Lower leg skin (tissue), 4 donors: Measurements from ENCODE around the gene KMO. TPM values are rescaled to one million over a fixed set of nuclear protein-coding genes. Genes with fewer than 3 reads are reported as not detected.

Experiments used
- DNase-seq, 2 donors: peaks; one replicate each; pipeline ENCODE4 v3.0.0-alpha.2; 2019; ENCODE audit warnings: low spot score in 2 of 2
- H3K4me3 ChIP-seq: fragments of 200-600 bp; sonication (generic); 2 replicates; pipeline ENCODE4 v1.5.1; 2017; ENCODE audit warnings: mild to moderate bottlenecking, low read depth; ENCODE audit not compliant: poor library complexity, severe bottlenecking
- POLR2A ChIP-seq, 2 donors: fragments of 450-650 bp; IDR thresholded peaks; one replicate each; pipeline ENCODE4 v1.6.1; 2016 to 2017; ENCODE audit warnings: antibody characterized with exemption in 2 of 2, mild to moderate bottlenecking in 1 of 2, moderate library complexity in 1 of 2
- WGBS, 2 donors: methylation state at CpG; one replicate each; pipeline ENCODE4 v1.1.5; 2018; 5-methylcytosine and 5-hydroxymethylcytosine counted together
- intact Hi-C: fragments of 100-400 bp; cut with DNase I; formaldehyde crosslinking; loops from one replicate; pipeline ENCODE4 v1.15.0; 2023; ENCODE audit warnings: low total_unique reads
- total RNA-seq, 4 donors: library from RNA; depleted of rRNA; stranded (reverse); fragments of >200 nt; gene quantifications; one replicate each; pipeline ENCODE4 v1.1.0, GENCODE V29; 2016
- TF ChIP-seq, protein P1 (sequence below), 3 donors: fragments of 450-650 bp; IDR thresholded peaks; one replicate each; pipeline ENCODE4 v1.5.1; 2016; ENCODE audit warnings: antibody characterized with exemption in 3 of 3, mild to moderate bottlenecking in 3 of 3, moderate library complexity in 2 of 3

Gene KMO
- total RNA-seq, 4 donors from 2014 or later: 0.13 to 0.51 (median 0.15) TPM; not detected in 1

DNA sequence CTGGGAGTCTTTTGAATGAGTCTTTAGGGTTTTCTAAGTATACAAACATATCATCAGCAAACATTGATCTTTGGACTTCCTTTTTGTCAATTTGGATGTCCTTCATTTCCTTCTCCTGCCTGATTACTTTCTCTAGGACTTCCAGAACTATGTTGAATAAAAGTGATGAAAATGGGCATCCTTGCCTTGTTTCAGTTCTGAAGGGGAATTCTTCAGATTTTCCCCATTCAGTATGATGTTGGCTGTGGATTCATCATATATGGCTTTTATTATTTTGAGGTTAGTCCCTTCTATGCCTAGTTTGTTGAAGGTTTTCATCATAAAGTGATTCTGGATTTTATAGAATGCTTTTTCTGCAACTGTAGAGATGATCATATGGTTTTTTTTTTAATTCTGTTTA lies 42.0 kb downstream of the KMO start:
- no peak for DNase-seq
- intact Hi-C loops: no loop called here
- no peak overlapping the region for H3K4me3 ChIP-seq

DNA sequence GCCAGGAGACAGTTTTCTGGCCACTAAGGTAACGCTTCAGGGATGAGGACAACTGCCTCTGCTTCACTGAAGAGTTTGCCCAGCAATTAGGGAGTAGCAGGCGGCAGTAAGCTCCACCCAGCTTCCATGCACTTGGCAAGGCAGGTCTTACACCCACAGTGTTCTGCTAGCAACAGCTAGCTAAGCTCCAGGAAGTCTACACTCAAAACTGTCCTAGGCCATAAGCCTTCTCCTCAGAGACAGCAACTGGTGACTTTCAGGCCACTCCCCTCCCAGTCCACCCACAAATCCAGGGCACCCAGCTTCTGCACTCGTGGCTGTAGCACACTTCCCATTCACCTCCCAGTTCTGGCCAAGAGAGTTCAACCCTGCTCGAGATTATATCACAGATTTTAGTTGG lies 47.3 kb downstream of the KMO start:
- intact Hi-C loops: no loop called here
- WGBS, 2 donors: 53 to 65% methylated on average over 4 of the region's 4 CpGs
- DNase-seq: no peak
- H3K4me3 ChIP-seq: no peak overlapping the region
- TF ChIP-seq, protein P1, sequence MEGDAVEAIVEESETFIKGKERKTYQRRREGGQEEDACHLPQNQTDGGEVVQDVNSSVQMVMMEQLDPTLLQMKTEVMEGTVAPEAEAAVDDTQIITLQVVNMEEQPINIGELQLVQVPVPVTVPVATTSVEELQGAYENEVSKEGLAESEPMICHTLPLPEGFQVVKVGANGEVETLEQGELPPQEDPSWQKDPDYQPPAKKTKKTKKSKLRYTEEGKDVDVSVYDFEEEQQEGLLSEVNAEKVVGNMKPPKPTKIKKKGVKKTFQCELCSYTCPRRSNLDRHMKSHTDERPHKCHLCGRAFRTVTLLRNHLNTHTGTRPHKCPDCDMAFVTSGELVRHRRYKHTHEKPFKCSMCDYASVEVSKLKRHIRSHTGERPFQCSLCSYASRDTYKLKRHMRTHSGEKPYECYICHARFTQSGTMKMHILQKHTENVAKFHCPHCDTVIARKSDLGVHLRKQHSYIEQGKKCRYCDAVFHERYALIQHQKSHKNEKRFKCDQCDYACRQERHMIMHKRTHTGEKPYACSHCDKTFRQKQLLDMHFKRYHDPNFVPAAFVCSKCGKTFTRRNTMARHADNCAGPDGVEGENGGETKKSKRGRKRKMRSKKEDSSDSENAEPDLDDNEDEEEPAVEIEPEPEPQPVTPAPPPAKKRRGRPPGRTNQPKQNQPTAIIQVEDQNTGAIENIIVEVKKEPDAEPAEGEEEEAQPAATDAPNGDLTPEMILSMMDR (IDR thresholded peaks at IDR 0.05): no peak
- TF ChIP-seq POLR2A (IDR thresholded peaks at IDR 0.05): no peak

More for the DNA sequence above, 42.0 kb downstream of the KMO start:
- TF ChIP-seq, protein P1 (IDR thresholded peaks at IDR 0.05): no peak
- no peak for TF ChIP-seq POLR2A (IDR thresholded peaks at IDR 0.05)

DNA sequence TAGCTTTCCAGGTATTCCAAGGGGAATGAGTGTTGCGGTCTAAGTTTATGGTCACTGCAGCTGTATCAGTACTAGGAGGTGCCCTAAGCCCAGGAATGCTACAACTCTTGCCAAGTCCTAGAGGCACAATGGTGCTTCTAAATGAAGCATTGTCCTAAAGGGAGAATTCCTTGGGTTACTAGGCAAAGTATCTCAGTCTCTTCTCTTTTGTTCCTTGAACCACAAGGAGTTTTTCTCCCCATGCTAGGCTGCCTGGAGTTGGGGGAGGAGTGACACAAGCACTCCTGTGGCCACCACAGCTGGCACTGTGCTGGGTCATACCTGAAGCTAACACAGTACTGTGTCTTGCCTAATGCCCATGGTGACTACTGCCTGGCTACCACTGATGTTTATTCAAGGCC lies 50.7 kb downstream of the KMO start:
- no peak overlapping the region for H3K4me3 ChIP-seq
- intact Hi-C loops: no loop called here
- WGBS, 2 donors: 63 to 73% methylated on average over 1 of the region's 1 CpG
- TF ChIP-seq, protein P1 (IDR thresholded peaks at IDR 0.05): no peak
- TF ChIP-seq POLR2A (IDR thresholded peaks at IDR 0.05): no peak
- no peak for DNase-seq

DNA sequence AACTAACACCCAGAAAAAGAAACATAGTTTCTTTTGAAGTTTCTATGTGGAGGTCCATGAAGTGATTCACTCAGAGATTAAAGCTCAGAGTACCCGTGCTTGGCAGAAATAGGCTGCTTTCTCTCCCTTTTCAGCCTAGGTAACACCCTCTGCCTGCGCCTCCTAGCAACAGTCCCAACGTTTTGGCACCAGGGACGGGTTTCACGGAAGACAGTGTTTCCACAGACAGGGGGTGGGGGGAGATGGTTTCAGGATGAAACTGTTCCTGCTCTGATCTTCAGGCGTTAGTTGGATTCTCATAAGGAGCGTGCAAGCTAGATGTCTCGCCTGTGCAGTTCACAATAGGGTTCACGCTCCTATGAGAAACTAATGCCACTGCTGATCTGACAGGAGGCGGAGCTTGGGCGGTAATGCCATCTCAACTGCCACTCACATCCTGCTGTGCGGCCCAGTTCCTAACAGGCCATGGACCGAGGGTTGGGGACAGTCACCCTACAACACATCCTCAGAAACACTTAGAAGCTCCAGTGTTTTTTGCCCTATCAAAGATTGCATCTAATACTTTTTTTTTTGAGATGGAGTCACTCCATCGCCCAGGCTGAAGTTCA lies 54.8 kb downstream of the KMO start:
- intact Hi-C loops: no loop called here
- WGBS, 2 donors: 76 to 85% methylated on average over 14 of the region's 14 CpGs
- H3K4me3 ChIP-seq: no peak overlapping the region
- TF ChIP-seq, protein P1 (IDR thresholded peaks at IDR 0.05): no peak
- TF ChIP-seq POLR2A (IDR thresholded peaks at IDR 0.05): no peak
- DNase-seq: no peak

GRCh38 chr1:241589521-241589920 lies 57.3 kb downstream of the KMO start:
- TF ChIP-seq, protein P1 (IDR thresholded peaks at IDR 0.05): no peak
- no peak for TF ChIP-seq POLR2A (IDR thresholded peaks at IDR 0.05)
- H3K4me3 ChIP-seq: no peak overlapping the region
- 84 to 89% methylated on average over 7 of the region's 7 CpGs for WGBS, 2 donors
- intact Hi-C loops: no loop called here
- DNase-seq: no peak

- TF ChIP-seq, protein P1 (IDR thresholded peaks at IDR 0.05): no peak
- TF ChIP-seq POLR2A (IDR thresholded peaks at IDR 0.05): no peak
- no peak overlapping the region for H3K4me3 ChIP-seq
- DNase-seq: no peak
- 55 to 68% methylated on average over 4 of the region's 4 CpGs for WGBS, 2 donors
- intact Hi-C loops: no loop called here
These were observed 58.5 kb downstream of the KMO start for GRCh38 chr1:241590719-241591118.
